Osteocyte (in vitro differentiated cells): Measurements from ENCODE around the gene GNAI2. TPM values are rescaled to one million over a fixed set of nuclear protein-coding genes. Genes with fewer than 3 reads are reported as not detected.

Experiments used
- DNase-seq: peaks from one replicate; pipeline ENCODE4 v3.0.0; 2021; ENCODE audit warnings: mixed read lengths; ENCODE audit not compliant: unreplicated experiment; ENCODE audit errors: extremely low spot score
- H3K27ac Mint-ChIP-seq: one replicate; pipeline ENCODE4 v1.8.0; 2021; ENCODE audit warnings: mild to moderate bottlenecking, mixed read lengths; ENCODE audit not compliant: unreplicated experiment
- H3K27me3 Mint-ChIP-seq: one replicate; pipeline ENCODE4 v1.8.0; 2021; ENCODE audit warnings: mixed read lengths; ENCODE audit not compliant: unreplicated experiment
- H3K36me3 Mint-ChIP-seq: one replicate; pipeline ENCODE4 v1.8.0; 2021; ENCODE audit warnings: mixed read lengths; ENCODE audit not compliant: unreplicated experiment
- H3K4me1 Mint-ChIP-seq: one replicate; pipeline ENCODE4 v1.8.0; 2021; ENCODE audit warnings: mixed read lengths; ENCODE audit not compliant: unreplicated experiment
- H3K4me3 Mint-ChIP-seq: one replicate; pipeline ENCODE4 v1.8.0; 2021; ENCODE audit warnings: mild to moderate bottlenecking, moderate library complexity, mixed read lengths; ENCODE audit not compliant: unreplicated experiment
- H3K9me3 Mint-ChIP-seq: one replicate; pipeline ENCODE4 v1.8.0; 2021; ENCODE audit warnings: mixed read lengths; ENCODE audit not compliant: unreplicated experiment
- total RNA-seq: library from RNA; stranded (reverse); gene quantifications from 2 replicates; pipeline ENCODE4 v1.2.1, GENCODE V29; 2021
- TF ChIP-seq, protein P1 (sequence below): fragments of 200-600 bp; sonication (generic); IDR thresholded peaks from 2 replicates; pipeline ENCODE4 v1.5.0; 2021; ENCODE audit warnings: antibody characterized with exemption, mild to moderate bottlenecking, moderate library complexity

Gene GNAI2
- total RNA-seq, 1 donor from 2014 or later = 340 TPM

DNA sequence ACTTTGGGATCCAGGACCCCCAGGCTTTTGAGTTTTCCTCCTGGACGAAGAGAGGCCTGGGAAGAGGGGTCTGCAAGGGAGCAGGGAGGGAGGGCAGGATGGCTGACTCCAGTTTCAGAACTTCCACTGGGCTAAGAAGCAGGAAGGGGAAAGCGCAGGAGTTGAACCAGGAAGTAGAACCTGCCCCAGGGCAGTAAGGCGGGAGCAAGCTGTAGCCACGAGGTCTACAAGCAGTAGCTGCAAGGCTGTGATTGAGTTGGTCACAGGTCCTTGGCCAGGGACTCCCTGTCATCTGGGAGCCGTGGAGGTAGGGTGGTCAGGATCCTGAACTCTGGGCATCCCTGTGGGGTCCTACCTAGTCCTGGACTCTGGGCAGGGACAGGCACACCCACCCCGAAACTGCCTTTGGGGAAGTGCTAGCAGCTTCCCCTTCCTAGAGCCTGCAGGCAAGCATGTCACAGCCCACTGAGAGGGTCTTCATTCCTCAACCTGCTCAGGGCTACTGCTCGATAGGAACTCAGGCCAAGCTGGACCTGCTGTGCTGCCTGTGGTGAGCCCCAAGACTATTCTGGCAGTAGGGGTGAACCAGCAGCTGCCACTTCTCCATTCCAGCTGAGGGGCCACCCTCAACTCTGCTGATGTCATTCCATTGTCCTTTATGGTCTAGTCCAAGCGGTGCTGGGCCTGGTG, 5.8 kb upstream of the GNAI2 start:
- Mint-ChIP-seq H3K4me3 (no peak overlapping the region), H3K36me3 (no peaks in the 10 kb centered on the region), H3K27ac (no peak overlapping the region), H3K4me1 (peaks cover 27% of the 10 kb centered on the region), H3K9me3 (no peaks in the 10 kb centered on the region), H3K27me3 (no peaks in the 10 kb centered on the region)
- TF ChIP-seq, protein P1, sequence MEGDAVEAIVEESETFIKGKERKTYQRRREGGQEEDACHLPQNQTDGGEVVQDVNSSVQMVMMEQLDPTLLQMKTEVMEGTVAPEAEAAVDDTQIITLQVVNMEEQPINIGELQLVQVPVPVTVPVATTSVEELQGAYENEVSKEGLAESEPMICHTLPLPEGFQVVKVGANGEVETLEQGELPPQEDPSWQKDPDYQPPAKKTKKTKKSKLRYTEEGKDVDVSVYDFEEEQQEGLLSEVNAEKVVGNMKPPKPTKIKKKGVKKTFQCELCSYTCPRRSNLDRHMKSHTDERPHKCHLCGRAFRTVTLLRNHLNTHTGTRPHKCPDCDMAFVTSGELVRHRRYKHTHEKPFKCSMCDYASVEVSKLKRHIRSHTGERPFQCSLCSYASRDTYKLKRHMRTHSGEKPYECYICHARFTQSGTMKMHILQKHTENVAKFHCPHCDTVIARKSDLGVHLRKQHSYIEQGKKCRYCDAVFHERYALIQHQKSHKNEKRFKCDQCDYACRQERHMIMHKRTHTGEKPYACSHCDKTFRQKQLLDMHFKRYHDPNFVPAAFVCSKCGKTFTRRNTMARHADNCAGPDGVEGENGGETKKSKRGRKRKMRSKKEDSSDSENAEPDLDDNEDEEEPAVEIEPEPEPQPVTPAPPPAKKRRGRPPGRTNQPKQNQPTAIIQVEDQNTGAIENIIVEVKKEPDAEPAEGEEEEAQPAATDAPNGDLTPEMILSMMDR = no peak
- DNase-seq = no peak

DNA sequence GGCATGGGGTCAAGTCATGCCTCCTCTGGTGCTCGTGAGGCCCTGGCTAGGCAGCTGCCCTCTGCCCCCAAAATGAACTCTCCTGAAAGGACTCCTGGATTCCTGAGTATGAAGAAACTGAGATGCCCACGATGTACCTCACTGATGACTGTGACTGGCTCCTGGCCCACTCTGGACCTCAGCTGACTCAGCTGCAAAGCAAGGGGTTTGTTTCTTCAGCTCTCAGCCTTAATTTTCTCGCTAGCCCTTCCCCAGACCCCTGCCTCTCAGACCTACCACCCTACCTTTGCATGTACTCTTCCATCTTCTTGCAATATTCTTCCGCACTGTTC, 5.2 kb upstream of the GNAI2 start:
- H3K4me3 Mint-ChIP-seq = no peak overlapping the region
- H3K36me3 Mint-ChIP-seq = no peaks in the 10 kb centered on the region
- TF ChIP-seq, protein P1 = no peak

DNA sequence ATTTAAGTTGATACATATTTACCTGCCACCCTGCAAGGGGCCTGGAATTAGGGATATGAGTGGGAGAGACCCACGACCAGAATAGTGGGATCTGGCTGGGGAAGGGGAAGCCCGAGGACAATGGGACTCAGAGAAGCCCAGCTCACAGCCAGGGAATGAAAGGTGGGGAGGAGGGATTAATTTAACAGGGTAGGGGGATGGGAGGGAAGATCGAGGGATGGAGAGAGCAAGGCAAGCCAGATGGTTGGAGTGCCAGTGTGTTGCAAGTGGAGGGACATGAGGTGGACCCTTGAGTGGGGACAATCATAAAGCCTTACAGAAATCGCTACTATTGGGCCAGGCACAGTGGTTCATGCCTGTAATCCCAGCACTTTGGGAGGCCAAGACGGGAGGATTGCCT, 4.4 kb upstream of the GNAI2 start:
- TF ChIP-seq, protein P1 = no peak
- no peak for DNase-seq
- H3K4me1 Mint-ChIP-seq = peaks cover 25% of the 10 kb centered on the region
- no peak overlapping the region for H3K27ac Mint-ChIP-seq
- no peaks in the 10 kb centered on the region for H3K27me3 Mint-ChIP-seq
- H3K9me3 Mint-ChIP-seq = no peaks in the 10 kb centered on the region
- H3K36me3 Mint-ChIP-seq = no peaks in the 10 kb centered on the region
- H3K4me3 Mint-ChIP-seq = no peak overlapping the region

More for the DNA sequence above, 5.2 kb upstream of the GNAI2 start:
- no peaks in the 10 kb centered on the region for H3K27me3 Mint-ChIP-seq
- no peak overlapping the region for H3K27ac Mint-ChIP-seq
- H3K4me1 Mint-ChIP-seq = peaks cover 31% of the 10 kb centered on the region
- no peaks in the 10 kb centered on the region for H3K9me3 Mint-ChIP-seq
- DNase-seq = no peak

DNA sequence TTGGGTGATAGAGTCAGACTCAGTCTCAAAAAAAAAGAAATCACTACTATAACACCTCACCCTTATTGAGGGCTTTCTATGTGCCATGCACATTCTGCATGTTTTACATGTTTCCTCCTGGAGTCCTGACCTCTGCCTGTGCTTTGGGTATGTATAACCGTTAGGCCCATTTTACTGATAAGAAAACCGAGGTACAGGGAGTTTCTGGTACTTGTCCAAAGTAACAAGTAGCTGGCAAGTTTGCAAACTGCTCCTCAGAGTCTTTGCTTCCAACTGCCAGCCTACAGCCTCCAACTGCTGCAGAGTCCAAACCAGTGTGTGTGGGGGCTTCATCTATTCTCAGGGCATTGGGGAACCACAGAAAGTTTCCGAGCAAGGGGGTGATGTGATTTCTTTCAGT, 3.7 kb upstream of the GNAI2 start:
- DNase-seq = no peak
- Mint-ChIP-seq H3K36me3 (no peaks in the 10 kb centered on the region), H3K27me3 (no peaks in the 10 kb centered on the region), H3K27ac (no peak overlapping the region), H3K4me3 (no peak overlapping the region), H3K9me3 (no peaks in the 10 kb centered on the region), H3K4me1 (peaks cover 19% of the 10 kb centered on the region)
- TF ChIP-seq, protein P1 = no peak

DNA sequence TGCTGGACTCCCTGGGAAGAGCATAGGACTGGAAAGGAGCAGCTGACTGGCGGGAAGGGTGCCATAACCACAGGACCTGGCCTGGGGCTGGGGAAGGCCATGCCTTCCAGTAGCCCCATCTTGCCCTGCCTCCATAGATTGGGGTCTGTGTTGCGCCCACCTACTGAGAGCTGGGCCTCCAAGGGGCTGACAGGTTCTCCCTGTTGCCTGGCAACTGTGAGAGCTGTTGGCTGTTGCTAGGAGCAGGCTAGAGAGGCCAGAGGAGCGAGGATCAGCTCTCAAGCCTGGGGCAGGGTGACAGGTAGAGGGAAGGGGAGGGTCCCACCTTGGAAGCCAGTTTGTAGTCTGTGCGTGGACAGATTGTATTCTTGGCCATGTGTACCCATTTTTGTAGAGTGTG, 2.8 kb upstream of the GNAI2 start:
- Mint-ChIP-seq H3K4me1 (peaks cover 13% of the 10 kb centered on the region), H3K27ac (peak overlapping the region; percentile 38), H3K4me3 (no peak overlapping the region), H3K9me3 (no peaks in the 10 kb centered on the region), H3K27me3 (no peaks in the 10 kb centered on the region), H3K36me3 (no peaks in the 10 kb centered on the region)
- TF ChIP-seq, protein P1 = no peak
- no peak for DNase-seq
